Adrenal gland (tissue), 12 donors: ENCODE measurements around the gene SH3BP5L. TPM values are rescaled to one million over a fixed set of nuclear protein-coding genes. Genes with fewer than 3 reads are reported as not detected.
A peak's percentile ranks its signal among the peaks of the same experiment; 100 is the strongest.

Experiments
- DNase-seq, 7 donors: peaks; one replicate each; pipeline ENCODE4 v3.0.0-alpha.2; 2019 to 2020
- H3K27ac ChIP-seq, 5 donors: fragments of 200-600 bp; sonication (generic) in 4 of 5; 1 replicate in 3 of 5; 2 replicates in 2 of 5; pipeline versions ENCODE4 v1.5.1 to v1.8.0; 2016 to 2020; ENCODE audit warnings: mild to moderate bottlenecking in 1 of 5
- H3K27me3 ChIP-seq: fragments of 200-600 bp; 2 replicates; pipeline ENCODE4 v1.8.0; 2021
- H3K36me3 ChIP-seq, 2 donors: fragments of 200-600 bp; replicated peaks in 1 of 2; 1 replicate in 1 of 2; 2 replicates in 1 of 2; pipeline versions ENCODE4 v1.5.1 to v1.8.0; 2018 to 2022
- H3K4me1 ChIP-seq, 2 donors: fragments of 200-600 bp; replicated peaks in 1 of 2; 1 replicate in 1 of 2; 2 replicates in 1 of 2; pipeline versions ENCODE4 v1.5.1 to v1.8.0; 2018 to 2021
- H3K4me3 ChIP-seq, 4 donors: fragments of 200-600 bp; sonication (generic) in 3 of 4; one replicate each; pipeline ENCODE4 v1.5.1; 2016 to 2018
- H3K9me3 ChIP-seq, 3 donors: fragments of 200-600 bp; sonication (generic) in 1 of 3; replicated peaks in 1 of 3; 1 replicate in 2 of 3; 2 replicates in 1 of 3; pipeline versions ENCODE4 v1.5.1 to v1.8.0; 2016 to 2021
- CTCF ChIP-seq, 6 experiments: fragments of 450-650 bp in 4 of 6; fragments of 200-600 bp in 2 of 6; sonication (generic) in 1 of 6; IDR thresholded peaks; 1 replicate in 5 of 6; 2 replicates in 1 of 6; pipeline versions ENCODE4 v1.5.1 to v1.8.0; 2016 to 2021; ENCODE audit warnings: antibody characterized with exemption in 6 of 6, mild to moderate bottlenecking in 2 of 6, moderate library complexity in 1 of 6
- POLR2A ChIP-seq, 2 donors: fragments of 450-650 bp; IDR thresholded peaks; one replicate each; pipeline ENCODE4 v1.6.1; 2017; ENCODE audit warnings: antibody characterized with exemption in 2 of 2, mild to moderate bottlenecking in 2 of 2, moderate library complexity in 1 of 2
- WGBS, 4 donors: extraction: QIAGEN DNeasy Blood & Tissue Kit in 2 of 4; methylation state at CpG; one replicate each; pipeline versions ENCODE4 v1.1.5 to v1.1.7; 2013 to 2017; 5-methylcytosine and 5-hydroxymethylcytosine counted together
- intact Hi-C, 2 donors: fragments of 100-400 bp; cut with DNase I; formaldehyde crosslinking; loops; one replicate each; pipeline versions ENCODE4 v1.14.1 to v1.15.0; 2022 to 2023
- polyA plus RNA-seq, 3 donors: library from polyadenylated mRNA; stranded (reverse); fragments of 200-250 nt in 2 of 3; fragments of 350-450 nt in 1 of 3; fragmentation: Illumina TruSeq in 1 of 3; extraction: RNeasy Lipid Tissue Mini Kit (QIAGEN cat#74804) in 1 of 3; gene quantifications; one replicate each; pipeline ENCODE4 v1.2.3, GENCODE V29; 2013 to 2014
- total RNA-seq, 9 donors: library from RNA; depleted of rRNA in 4 of 9; stranded (reverse); fragments of >200 nt in 4 of 9; fragments of 120-200 nt in 1 of 9; fragmentation: NEBNext Ultra II Directional in 1 of 9; extraction: Animal tissue kit (Norgen Biotek cat#: 25700) in 1 of 9; gene quantifications; one replicate each; pipeline versions ENCODE4 v1.1.0 to v1.2.4, GENCODE V29; 2013 to 2023
- donor health status: healthy with polysubstance abuse.
- donor health status: Bipolar disorder and iron deficiency.
- donor health status: DM: yes; HTN: yes; CAD: no.
- donor health status: DM: no; HTN: no; CAD: no.
- donor health status: DM: no; HTN: no; CAD: no.
- donor health status: DM: yes; HTN: yes; CAD: no.

Gene SH3BP5L
- total and polyA plus RNA-seq, 12 donors = 15.4 to 36.9 (median 26.5) TPM

GRCh38 chr1:248822148-248823032 is 3.3 kb downstream of the SH3BP5L start:
- H3K27me3 ChIP-seq = no peaks in the 10 kb centered on the region
- H3K4me1 ChIP-seq = peaks cover 38 to 45% of the 10 kb centered on the region in 2 donors
- no peaks in the 10 kb centered on the region for H3K9me3 ChIP-seq
- TF ChIP-seq CTCF (IDR thresholded peaks at IDR 0.05) (no peak), POLR2A (IDR thresholded peaks at IDR 0.05) (no peak)
- peak overlapping the region in 2 of 5 donors; percentile 12 to 84 for H3K27ac ChIP-seq
- peak in 3 of 7 donors; percentile 14 to 49 (median 24) for DNase-seq
- H3K4me3 ChIP-seq = no peak overlapping the region
- intact Hi-C loops = no loop called here
- peaks cover 0 to 11% of the 10 kb centered on the region in 2 donors for H3K36me3 ChIP-seq
- 84 to 86% (median 84%) methylated on average over 14 to 15 of the region's 15 CpGs for WGBS, 4 donors

GRCh38 chr1:248821641-248822040 is 4.1 kb downstream of the SH3BP5L start:
- peaks cover 0 to 16% of the 10 kb centered on the region in 2 donors for H3K36me3 ChIP-seq
- peaks cover 34 to 50% of the 10 kb centered on the region in 2 donors for H3K4me1 ChIP-seq
- H3K4me3 ChIP-seq = no peak overlapping the region
- peak in 3 of 7 donors; percentile 8 to 48 (median 19) for DNase-seq
- no peaks in the 10 kb centered on the region for H3K9me3 ChIP-seq
- peak overlapping the region in 1 of 5 donors; percentile 84 for H3K27ac ChIP-seq
- no peak for TF ChIP-seq POLR2A (IDR thresholded peaks at IDR 0.05)
- no peak for TF ChIP-seq CTCF (IDR thresholded peaks at IDR 0.05)
- WGBS, 4 donors = 95 to 100% (median 97%) methylated on average over 5 to 7 of the region's 7 CpGs
- intact Hi-C loops = no loop called here
- no peaks in the 10 kb centered on the region for H3K27me3 ChIP-seq

- H3K4me3 ChIP-seq = no peak overlapping the region
- 41 to 49% (median 43%) methylated on average over 3 of the region's 3 CpGs; no CpG with 5 or more reads in 1 of the 4 donors for WGBS, 4 donors
- H3K27me3 ChIP-seq = no peaks in the 10 kb centered on the region
- H3K36me3 ChIP-seq = peaks cover 0 to 22% of the 10 kb centered on the region in 2 donors
- H3K27ac ChIP-seq = peak overlapping the region in 3 of 5 donors; percentile 16 to 84 (median 38)
- intact Hi-C loops = no loop called here
- peak; percentile 47 to 90 (median 81) for DNase-seq
- peaks cover 32 to 50% of the 10 kb centered on the region in 2 donors for H3K4me1 ChIP-seq
- H3K9me3 ChIP-seq = no peaks in the 10 kb centered on the region
- TF ChIP-seq POLR2A (IDR thresholded peaks at IDR 0.05) = no peak
- no peak for TF ChIP-seq CTCF (IDR thresholded peaks at IDR 0.05)
Observed at GRCh38 chr1:248821101-248821500, 4.6 kb downstream of the SH3BP5L start.

- intact Hi-C loops = no loop called here
- no peak overlapping the region for H3K4me3 ChIP-seq
- 84 to 91% (median 88%) methylated on average over 5 to 7 of the region's 7 CpGs for WGBS, 4 donors
- H3K27me3 ChIP-seq = no peaks in the 10 kb centered on the region
- peak in 3 of 7 donors; percentile 9 to 46 (median 16) for DNase-seq
- H3K27ac ChIP-seq = peak overlapping the region in 1 of 5 donors; percentile 84
- H3K9me3 ChIP-seq = no peaks in the 10 kb centered on the region
- H3K36me3 ChIP-seq = peaks cover 0 to 32% of the 10 kb centered on the region in 2 donors
- peaks cover 29 to 53% of the 10 kb centered on the region in 2 donors for H3K4me1 ChIP-seq
- TF ChIP-seq CTCF (IDR thresholded peaks at IDR 0.05) = no peak
- TF ChIP-seq POLR2A (IDR thresholded peaks at IDR 0.05) = no peak
Observed at GRCh38 chr1:248820041-248820585, 5.6 kb downstream of the SH3BP5L start.
